Stimulated activated naive CD8-positive, alpha-beta T cell treated with anti-CD3 and anti-CD28 coated beads, Interleukin-15, Interleukin-2, amounts not matched to agents 100 ng/mL and 50 ng/mL, for 24 hours (primary cell): ENCODE measurements around the gene SAMD14.
"Not testable (repeated sequence)": the region's sequence is repeated elsewhere in the genome, so short reads cannot be mapped to it uniquely, and the experiment has no call there.

Experiments
- H3K27ac Mint-ChIP-seq: one replicate; pipeline ENCODE4 v1.8.0; 2021; ENCODE audit warnings: mild to moderate bottlenecking, mixed read lengths
- H3K27me3 Mint-ChIP-seq: one replicate; pipeline ENCODE4 v1.8.0; 2021; ENCODE audit warnings: mixed read lengths
- H3K36me3 Mint-ChIP-seq: one replicate; pipeline ENCODE4 v1.8.0; 2021; ENCODE audit warnings: low read depth, mixed read lengths
- H3K4me1 Mint-ChIP-seq: one replicate; pipeline ENCODE4 v1.8.0; 2021; ENCODE audit warnings: low read depth, mixed read lengths
- H3K4me3 Mint-ChIP-seq: one replicate; pipeline ENCODE4 v1.8.0; 2021; ENCODE audit warnings: mild to moderate bottlenecking, mixed read lengths
- H3K9me3 Mint-ChIP-seq: one replicate; pipeline ENCODE4 v1.8.0; 2021; ENCODE audit warnings: mixed read lengths

Gene SAMD14

DNA sequence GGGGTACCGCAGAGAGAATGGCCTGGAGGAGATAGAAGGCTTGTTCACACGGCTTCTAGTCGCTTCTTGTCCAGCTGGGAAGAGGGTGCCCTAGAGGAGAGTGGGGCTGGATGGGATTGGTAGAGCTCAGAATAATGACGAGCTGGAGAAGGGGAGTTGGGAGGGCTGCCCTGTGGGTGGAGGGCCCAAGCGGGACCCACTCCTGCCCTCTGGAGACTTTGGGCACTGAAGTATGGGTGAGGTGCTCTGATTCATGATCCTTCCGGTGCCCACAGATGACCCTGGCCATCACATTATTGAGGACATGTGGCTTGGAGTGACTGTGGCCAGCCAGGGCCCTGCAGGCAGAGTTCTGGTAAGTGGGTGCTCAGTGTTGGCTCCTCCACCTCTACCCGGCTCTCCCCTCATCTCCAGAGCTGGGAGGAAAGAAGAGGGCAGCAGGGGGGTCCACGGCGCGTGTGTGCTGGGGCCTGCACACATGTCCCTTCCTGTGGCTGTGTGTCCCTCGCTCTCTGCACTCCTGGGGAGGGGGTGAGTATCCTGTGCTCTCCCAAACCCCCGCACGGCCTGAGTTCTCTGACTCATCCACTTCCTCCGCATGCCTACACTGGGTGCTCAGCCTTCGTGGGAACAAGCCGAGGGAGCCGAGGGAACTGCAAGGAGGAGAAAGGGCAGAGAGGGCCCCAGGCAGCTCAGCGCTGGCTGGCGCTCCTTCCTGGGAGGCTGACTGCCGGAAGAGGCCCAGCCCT is 65.5 kb downstream of the SAMD14 start:
- no peak overlapping the region for H3K4me3 Mint-ChIP-seq
- H3K4me1 Mint-ChIP-seq: no peaks in the 10 kb centered on the region
- H3K9me3 Mint-ChIP-seq: no peaks in the 10 kb centered on the region
- H3K36me3 Mint-ChIP-seq: no peaks in the 10 kb centered on the region
- no peaks in the 10 kb centered on the region for H3K27me3 Mint-ChIP-seq
- H3K27ac Mint-ChIP-seq: no peak overlapping the region

DNA sequence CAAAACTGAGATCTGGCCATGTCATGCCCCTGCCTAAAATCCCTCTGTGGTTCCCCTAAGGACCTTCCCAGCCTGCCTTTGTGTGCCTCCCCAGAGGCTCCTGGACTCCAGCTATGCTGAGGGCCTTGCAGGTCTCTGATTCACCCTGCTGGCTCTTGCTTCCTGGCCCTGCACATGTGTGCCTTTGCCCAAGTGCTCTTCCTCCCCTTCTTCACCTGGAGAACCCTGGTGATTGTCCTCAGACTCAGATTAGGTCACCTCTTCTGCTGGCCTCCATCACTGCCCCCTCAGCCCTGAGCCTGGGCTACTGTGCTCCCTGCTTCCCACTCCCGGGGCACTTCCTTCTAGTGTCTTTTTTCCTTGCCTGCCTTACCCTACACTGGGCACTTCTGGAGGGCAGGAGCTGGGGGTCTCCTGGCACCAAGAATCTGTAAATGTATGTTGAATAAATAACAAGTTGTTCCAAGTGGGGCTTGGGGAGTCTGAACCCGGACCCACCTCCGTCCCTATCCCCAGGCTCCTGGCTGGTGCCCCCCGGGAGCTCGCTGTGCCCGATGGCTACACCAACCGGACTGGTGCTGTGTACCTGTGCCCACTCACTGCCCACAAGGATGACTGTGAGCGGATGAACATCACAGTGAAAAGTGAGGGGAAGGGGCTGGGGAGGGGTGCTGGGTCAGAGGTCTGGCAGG is 66.3 kb downstream of the SAMD14 start:
- Mint-ChIP-seq H3K36me3 (no peaks in the 10 kb centered on the region), H3K4me3 (no peak overlapping the region), H3K27ac (no peak overlapping the region), H3K9me3 (no peaks in the 10 kb centered on the region), H3K4me1 (no peaks in the 10 kb centered on the region), H3K27me3 (no peaks in the 10 kb centered on the region)

DNA sequence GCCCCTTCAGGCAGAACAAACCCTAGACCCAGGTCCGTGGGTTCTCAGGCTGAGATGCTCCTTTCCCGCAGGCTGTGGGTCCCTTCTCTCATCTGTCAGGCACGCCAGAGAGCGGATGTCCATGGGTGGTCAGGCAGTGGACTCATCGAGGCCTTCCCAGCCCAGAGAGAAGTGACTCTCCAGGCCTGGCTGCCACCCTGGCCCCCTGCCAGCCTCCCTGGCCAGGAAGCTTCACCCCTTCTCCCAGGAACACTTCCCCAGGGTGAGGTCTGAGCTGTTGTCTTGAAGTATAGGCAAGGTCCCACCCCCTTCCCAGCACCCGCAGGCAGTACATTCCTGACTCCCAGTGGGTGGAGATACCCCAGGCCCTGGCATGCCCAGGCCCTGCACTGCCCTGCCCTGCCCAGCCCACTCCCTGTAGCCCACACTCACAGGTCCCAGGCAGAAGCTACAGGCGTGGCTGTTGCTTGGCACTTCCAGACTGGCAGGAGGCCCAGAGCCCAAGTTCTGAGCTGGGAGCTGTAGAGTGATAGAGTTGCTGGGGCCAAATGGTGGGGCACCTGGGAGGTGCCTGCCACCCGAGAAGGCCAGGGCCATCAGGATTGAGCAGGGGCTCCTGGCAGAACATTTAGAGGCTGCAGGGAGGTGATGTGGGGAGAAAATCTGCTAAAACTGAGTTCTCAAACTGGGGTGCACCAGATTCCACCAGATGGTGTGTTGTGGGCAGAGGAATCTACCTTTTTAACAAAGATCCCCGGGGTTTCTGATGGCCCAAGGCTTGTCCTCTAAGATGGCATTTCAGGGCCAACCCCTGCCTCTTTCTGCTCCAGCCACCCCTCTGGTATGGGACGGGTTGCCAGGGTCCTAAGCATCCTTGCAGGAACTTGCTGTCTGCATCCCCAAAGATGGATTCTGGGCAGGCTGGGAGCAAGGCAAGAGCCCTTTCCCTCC is 67.4 kb downstream of the SAMD14 start:
- H3K9me3 Mint-ChIP-seq: no peaks in the 10 kb centered on the region
- no peak overlapping the region for H3K4me3 Mint-ChIP-seq
- H3K4me1 Mint-ChIP-seq: peaks cover 5% of the 10 kb centered on the region
- H3K27me3 Mint-ChIP-seq: peaks cover 5% of the 10 kb centered on the region
- no peak overlapping the region for H3K27ac Mint-ChIP-seq
- H3K36me3 Mint-ChIP-seq: no peaks in the 10 kb centered on the region

DNA sequence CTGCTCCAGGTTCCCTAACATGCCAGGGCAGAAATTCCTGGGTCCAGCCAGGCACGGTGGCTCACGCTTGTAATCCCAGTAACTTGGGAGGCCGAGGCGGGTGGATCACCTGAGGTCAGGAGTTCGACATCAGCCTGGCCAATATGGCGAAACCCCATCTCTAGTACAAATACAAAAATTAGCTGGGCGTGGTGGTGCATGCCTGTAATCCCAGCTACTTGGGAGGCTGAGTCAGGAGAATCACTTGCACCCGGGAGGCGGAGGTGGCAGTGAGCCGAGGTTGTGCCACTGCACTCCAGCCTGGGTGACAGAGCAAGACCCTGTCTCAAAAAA is 68.3 kb downstream of the SAMD14 start:
- H3K4me3 Mint-ChIP-seq, H3K36me3 Mint-ChIP-seq, H3K9me3 Mint-ChIP-seq, H3K27me3 Mint-ChIP-seq, H3K27ac Mint-ChIP-seq: not testable (repeated sequence)
- H3K4me1 Mint-ChIP-seq: peaks cover 12% of the 10 kb centered on the region

DNA sequence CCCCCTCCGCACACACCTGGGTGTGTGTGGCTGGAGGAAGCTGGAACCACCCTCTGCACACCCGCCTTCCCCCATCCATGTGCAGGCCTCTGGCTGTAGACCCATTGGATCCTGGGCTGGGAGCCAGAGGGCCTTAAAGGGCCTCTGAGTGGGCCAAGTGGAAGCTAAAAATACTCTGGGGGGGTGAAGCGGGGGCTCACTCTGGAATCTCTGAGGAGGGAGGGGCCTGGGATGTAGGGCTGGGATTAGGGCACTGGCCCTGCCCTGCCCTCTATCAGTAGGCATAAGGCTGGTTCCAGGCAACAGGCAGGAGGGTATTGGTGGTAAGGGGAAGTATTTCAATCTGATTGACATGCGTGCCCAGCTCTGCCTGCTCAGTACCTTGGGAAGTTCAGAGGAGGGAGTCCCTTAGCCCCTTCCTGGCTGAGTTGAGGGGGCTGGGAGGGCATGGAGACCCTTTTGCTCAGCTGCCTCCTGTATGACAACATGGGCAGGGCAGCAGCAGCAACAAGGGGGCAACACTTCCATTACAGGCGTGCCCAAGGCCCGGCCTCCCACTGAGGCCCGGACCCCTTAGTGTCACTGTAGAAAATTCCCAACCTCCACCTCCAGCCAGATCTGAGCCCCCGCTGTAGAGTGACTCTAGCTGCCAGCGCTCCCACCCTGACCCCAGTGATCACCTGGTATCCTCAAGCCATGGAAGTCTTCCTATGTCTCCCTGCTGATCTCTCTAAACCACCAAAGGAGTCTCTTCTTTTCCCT is 68.8 kb downstream of the SAMD14 start:
- H3K4me1 Mint-ChIP-seq: peaks cover 13% of the 10 kb centered on the region
- H3K4me3 Mint-ChIP-seq: no peak overlapping the region
- no peaks in the 10 kb centered on the region for H3K36me3 Mint-ChIP-seq
- no peaks in the 10 kb centered on the region for H3K9me3 Mint-ChIP-seq
- no peak overlapping the region for H3K27ac Mint-ChIP-seq
- peaks cover 9% of the 10 kb centered on the region for H3K27me3 Mint-ChIP-seq
